GM18520 (cell line): Measurements from ENCODE around the gene NT5C3B.
"Not testable (repeated sequence)": the region's sequence is repeated elsewhere in the genome, so short reads cannot be mapped to it uniquely, and the experiment has no call there.

Source experiments
- ATAC-seq: cut with Tn5 transposase; IDR thresholded peaks from one replicate; pipeline ENCODE4 v1.9.1; 2021; ENCODE audit not compliant: unreplicated experiment

The NT5C3B gene

GRCh38 chr17:41840781-41841180 is 4.7 kb upstream of the NT5C3B start:
- not testable (repeated sequence) for ATAC-seq

GRCh38 chr17:41839448-41839847 is 3.4 kb upstream of the NT5C3B start:
- not testable (repeated sequence) for ATAC-seq

DNA sequence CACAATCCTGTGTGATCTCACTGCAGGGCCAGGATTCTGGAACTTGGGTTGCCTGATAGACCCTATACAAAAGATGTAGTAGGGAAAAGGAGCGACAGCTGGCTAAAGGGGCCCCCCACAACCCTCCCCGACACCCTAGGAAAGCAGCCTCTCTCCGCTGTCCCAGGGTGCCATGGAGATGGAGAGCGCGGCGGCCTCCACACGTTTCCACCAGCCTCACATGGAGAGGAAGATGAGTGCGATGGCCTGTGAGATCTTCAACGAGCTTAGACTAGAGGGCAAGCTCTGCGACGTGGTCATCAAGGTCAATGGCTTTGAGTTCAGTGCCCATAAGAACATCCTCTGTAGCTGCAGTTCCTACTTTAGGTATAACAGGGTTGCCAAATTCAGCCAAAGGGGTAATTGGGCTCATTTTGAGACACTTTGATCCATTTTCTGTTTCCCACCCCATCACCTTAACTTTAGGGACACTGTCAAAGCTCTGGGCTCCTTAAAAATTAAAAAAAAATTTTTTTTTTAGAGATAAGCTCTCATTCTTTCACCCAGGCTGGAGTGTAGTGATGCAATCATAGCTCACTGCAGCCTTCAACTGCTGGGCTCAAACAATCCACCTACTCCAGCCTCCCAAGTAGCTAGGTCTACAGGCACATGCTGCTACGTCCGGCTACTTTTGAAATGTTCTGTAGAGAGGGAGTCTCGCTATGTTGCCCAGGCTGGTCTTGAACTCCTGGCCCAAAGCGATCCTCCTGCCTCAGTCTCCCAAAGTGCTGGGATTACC is 1.9 kb upstream of the NT5C3B start, which contains the start of gene KLHL10:
TSS of gene KLHL10 (plus strand) at position 65 of the 778 bp plus-strand sequence. CDS start at position 173, 108 bp downstream.
- ATAC-seq, result no peak

DNA sequence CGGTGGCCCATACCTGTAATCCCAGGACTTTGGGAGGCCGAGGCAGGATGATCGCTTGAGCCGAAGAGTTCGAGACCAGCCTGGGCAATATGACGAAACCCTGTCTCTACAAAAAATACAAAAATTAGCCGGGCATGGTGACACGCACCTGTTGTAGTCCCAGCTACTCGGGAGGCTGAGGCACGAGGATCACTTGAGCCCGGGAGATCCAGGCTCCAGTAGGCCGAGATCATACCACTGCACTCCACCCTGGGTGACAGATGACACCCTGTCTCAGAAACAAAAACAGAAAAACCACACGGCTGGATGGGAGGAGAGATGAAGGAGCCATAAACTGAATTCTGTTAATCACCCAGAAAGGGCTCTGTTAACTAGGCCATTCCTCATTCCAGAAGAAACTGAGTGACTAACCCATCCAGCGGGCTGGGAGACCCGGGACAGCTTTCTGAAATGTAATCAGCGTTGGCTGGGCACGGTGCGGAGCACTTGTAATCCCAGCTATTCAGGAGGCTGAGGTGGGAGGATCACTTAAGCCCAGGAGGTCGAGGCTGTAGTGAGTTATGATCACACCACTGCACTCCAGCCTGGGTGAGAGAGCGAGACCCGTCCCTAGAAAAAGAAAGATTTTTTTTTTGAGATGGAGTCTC is 641 bp upstream of the NT5C3B start:
- no peak for ATAC-seq

DNA sequence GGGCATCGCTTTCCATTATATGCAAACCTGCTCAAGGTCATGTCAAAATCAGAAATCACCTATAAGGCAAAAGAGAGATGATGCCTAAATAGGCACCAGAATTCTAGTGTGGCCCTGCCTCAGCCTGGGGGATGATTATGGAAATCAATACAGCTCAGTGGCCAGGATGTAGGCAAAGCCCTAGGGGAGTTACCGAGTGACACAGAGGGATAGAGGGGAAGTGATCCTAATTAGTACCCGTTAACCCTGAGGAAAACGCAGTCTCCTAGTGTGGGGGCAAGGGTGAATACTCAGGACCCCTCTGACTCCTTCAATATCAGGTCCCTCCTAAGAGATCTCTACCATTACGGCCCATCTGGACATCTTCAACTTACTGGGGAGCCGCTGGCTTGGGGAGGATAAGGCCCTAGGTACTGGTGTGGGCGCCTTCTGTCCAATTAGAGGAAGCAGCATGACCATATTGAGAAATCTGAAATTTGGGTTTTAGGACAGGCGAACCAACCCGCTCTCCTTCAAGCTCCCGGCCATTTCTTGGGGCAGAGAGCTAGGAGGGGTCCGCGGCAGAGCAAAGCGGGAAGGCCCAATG is 725 bp downstream of the NT5C3B start:
- no peak for ATAC-seq

DNA sequence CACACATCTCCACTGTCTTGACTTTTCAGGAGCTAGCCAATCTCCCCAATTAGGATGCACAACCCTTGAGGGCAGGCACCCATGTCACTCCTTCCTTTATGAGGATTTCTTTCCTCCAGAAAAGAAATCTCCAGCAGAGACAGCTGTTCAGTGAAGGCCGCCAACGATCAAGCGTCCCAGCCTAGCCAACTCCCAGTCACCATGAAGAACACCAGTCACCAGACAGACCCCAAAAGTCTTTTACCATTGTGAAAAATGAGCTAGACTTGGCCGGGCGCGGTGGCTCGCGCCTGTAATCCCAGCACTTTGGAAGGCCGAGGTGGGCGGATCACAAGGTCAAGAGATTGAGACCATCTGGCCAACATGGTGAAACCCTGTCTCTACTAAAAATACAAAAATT is 6.1 kb downstream of the NT5C3B start:
- not testable (repeated sequence) for ATAC-seq

- ATAC-seq, result no peak
Measured at GRCh38 chr17:41825175-41825845, 10.7 kb downstream of the NT5C3B start.

DNA sequence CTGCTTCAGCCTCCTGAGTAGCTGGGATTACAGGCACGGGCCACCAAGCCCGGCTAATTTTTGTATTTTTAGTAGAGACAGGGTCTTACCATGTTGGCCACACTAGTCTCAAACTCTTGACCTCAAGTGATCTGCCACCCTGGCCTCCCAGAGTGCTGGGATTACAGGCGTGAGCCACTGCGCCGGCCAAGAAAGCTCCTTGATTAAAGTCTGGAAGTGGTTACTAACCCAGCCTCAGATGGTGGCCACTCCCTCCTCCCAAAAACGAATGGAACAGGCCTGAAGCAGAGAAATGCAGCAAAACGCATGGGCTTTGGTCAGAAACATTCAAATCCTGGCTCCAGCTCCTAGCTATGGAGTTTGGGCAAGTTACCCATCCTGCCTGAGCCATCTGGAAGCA is 11.9 kb downstream of the NT5C3B start:
- no peak for ATAC-seq

GRCh38 chr17:41823580-41823979 is 12.5 kb downstream of the NT5C3B start:
- no peak for ATAC-seq

GRCh38 chr17:41823141-41823524 is 12.9 kb downstream of the NT5C3B start:
- no peak for ATAC-seq

GRCh38 chr17:41822216-41823140 is 13.6 kb downstream of the NT5C3B start:
- ATAC-seq, result no peak

- no peak for ATAC-seq
Measured at GRCh38 chr17:41821776-41822175, 14.3 kb downstream of the NT5C3B start.

- no peak for ATAC-seq
Measured at GRCh38 chr17:41818024-41818423, 18.0 kb downstream of the NT5C3B start.

GRCh38 chr17:41816637-41817320 is 19.3 kb downstream of the NT5C3B start:
- ATAC-seq, result no peak

GRCh38 chr17:41814195-41814594 is 21.8 kb downstream of the NT5C3B start:
- ATAC-seq, result no peak

GRCh38 chr17:41813699-41814124 is 22.3 kb downstream of the NT5C3B start:
- no peak for ATAC-seq

DNA sequence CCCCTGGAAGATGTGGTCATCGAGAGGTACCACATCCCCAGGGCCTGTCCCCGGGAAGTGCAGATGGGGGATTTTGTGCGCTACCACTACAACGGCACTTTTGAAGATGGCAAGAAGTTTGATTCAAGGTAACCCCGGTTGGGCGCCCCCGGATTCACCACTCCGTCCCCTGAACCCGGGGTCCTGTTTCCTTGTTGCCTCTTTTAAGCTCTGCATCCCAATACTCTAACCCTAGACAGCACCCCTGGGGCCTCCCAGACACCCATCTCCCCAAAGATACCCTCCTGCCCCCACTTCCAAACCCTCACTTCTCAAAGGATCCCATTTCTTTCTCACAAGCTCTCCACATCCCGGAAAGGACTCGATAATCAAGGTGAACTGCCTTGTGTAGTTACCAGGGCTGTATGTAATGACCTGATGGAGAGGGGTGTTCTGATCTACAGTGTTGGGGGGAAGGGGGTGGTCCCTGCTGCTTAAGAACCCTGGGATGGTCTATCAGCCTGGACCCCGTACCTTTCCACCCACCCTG is 22.8 kb downstream of the NT5C3B start:
- no peak for ATAC-seq

DNA sequence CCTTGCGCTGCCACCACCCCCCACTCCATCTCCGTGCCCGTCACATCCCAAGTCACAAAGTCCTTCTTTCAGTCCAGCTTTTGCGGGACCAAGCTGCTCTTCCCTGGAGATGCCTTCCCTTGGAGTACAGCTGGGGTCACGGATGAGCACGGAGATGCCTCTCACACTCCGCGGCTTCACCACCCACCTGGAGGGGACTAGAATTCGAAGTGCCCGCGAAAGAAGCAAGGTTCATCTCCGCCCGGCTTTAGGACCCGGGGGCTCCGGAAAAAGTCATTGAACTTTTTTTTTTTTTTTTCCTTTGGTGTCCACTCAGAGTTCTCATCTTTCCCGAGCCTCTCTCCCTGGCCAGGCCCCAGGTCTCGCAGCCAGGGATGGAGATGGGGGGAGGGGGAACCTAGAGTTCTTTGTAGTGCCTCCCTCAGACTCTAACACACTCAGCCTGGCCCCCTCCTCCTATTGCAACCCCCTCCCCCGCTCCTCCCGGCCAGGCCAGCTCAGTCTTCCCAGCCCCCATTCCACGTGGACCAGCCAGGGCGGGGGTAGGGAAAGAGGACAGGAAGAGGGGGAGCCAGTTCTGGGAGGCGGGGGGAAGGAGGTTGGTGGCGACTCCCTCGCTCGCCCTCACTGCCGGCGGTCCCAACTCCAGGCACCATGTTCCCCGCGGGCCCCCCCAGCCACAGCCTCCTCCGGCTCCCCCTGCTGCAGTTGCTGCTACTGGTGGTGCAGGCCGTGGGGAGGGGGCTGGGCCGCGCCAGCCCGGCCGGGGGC is 23.5 kb downstream of the NT5C3B start, which contains the start of gene FKBP10:
TSS of gene FKBP10 (plus strand) at position 624 of the 771 bp plus-strand sequence. CDS start at position 655, 31 bp downstream.
- ATAC-seq, result no peak
